HCT116 (cell line): Measurements from ENCODE around the gene CEP131. TPM values are rescaled to one million over a fixed set of nuclear protein-coding genes. Genes with fewer than 3 reads are reported as not detected.

Experiments
- ATAC-seq: fragments of 200-7000 bp; cut with Tn5 transposase; 2 replicates; pipeline ENCODE4 v1.9.1; 2020; ENCODE audit warnings: mild to moderate bottlenecking, moderate library complexity
- BruUV-seq: library from RNA; stranded (reverse); fragments of 400-500 nt; replicated peaks from 2 replicates; lab custom pipeline; 2021; lab: Mats Ljungman, UMichigan
- CTCF ChIA-PET: fragments of 300-600 bp; sonication (Branson Sonifier 250); formaldehyde crosslinking; loops from one replicate; lab custom pipeline; 2021; ENCODE audit warnings: antibody characterized with exemption; lab: Charles Lee
- POLR2A ChIA-PET: fragments of 300-600, 350-600 bp; sonication (Branson Sonifier 250); formaldehyde crosslinking; loops from one replicate; lab custom pipeline; 2021; ENCODE audit warnings: antibody characterized with exemption; lab: Charles Lee
- RAD21 ChIA-PET, 2 experiments: fragments of 300-600 bp; sonication (Branson Sonifier 250); formaldehyde crosslinking; loops; one replicate each; lab custom pipeline; 2023; ENCODE audit warnings: low total read pairs in 2 of 2; ENCODE audit not compliant: uncharacterized antibody in 2 of 2, unreplicated experiment in 2 of 2, low non-redundant PET in 1 of 2; lab: Charles Lee
- DNase-seq: peaks from one replicate; pipeline ENCODE4 v3.0.0-alpha.2; 2010; ENCODE audit warnings: low read depth, low spot score
- H2AFZ ChIP-seq: fragments of 200-600 bp; shearing (Covaris generic), sonication (generic); 2 replicates; pipeline ENCODE4 v1.6.1; 2017; ENCODE audit warnings: low read depth, mixed run types, mixed read lengths, antibody characterized with exemption, low read length; ENCODE audit not compliant: poor library complexity, severe bottlenecking
- H3K27ac ChIP-seq: 2 replicates; pipeline ENCODE4 v1.5.1; 2012; ENCODE audit warnings: low read depth, low read length
- H3K27me3 ChIP-seq: fragments of 200-600 bp; sonication (generic); 2 replicates; pipeline ENCODE4 v1.6.1; 2016; ENCODE audit warnings: mixed run types, low read length, mixed read lengths; ENCODE audit not compliant: insufficient read depth
- H3K36me3 ChIP-seq, 2 experiments: fragments of 200-500 bp in 1 of 2; fragments of 200-600 bp in 1 of 2; sonication (Bioruptor generic) in 1 of 2; sonication (generic) in 1 of 2; 2 replicates each; pipeline versions ENCODE4 v1.5.1 to v1.6.1; 2014 to 2016; ENCODE audit warnings: low read length in 2 of 2, inconsistent platforms in 1 of 2, mixed read lengths in 1 of 2, mixed run types in 1 of 2; ENCODE audit not compliant: insufficient read depth in 2 of 2, control insufficient read depth in 1 of 2
- H3K4me1 ChIP-seq, 2 experiments: fragments of 200-600 bp in 1 of 2; sonication (generic) in 1 of 2; 2 replicates each; pipeline versions ENCODE4 v1.5.1 to v1.6.1; 2012 to 2017; ENCODE audit warnings: low read length in 2 of 2, inconsistent platforms in 1 of 2, mild to moderate bottlenecking in 1 of 2, mixed read lengths in 1 of 2, mixed run types in 1 of 2, moderate library complexity in 1 of 2; ENCODE audit not compliant: insufficient read depth in 2 of 2, control insufficient read depth in 1 of 2
- H3K4me2 ChIP-seq: fragments of 200-600 bp; sonication (generic); 2 replicates; pipeline ENCODE4 v1.6.1; 2017; ENCODE audit warnings: mixed run types, low read length, mixed read lengths
- H3K4me3 ChIP-seq, 2 experiments: fragments of 200-600 bp in 1 of 2; sonication (generic) in 1 of 2; replicated peaks in 1 of 2; 2 replicates each; pipeline ENCODE4 v1.5.1; 2011 to 2016; ENCODE audit warnings: low read length in 2 of 2, control low read depth in 1 of 2, low read depth in 1 of 2, mild to moderate bottlenecking in 1 of 2, mixed read lengths in 1 of 2, mixed run types in 1 of 2
- H3K79me2 ChIP-seq: fragments of 200-600 bp; sonication (generic); 2 replicates; pipeline ENCODE4 v1.6.1; 2017; ENCODE audit warnings: mild to moderate bottlenecking, mixed run types, low read length, moderate library complexity, mixed read lengths; ENCODE audit not compliant: insufficient read depth
- H3K9ac ChIP-seq: fragments of 200-600 bp; sonication (generic); 2 replicates; pipeline ENCODE4 v1.6.1; 2016; ENCODE audit warnings: low read length, mixed read lengths
- H3K9me2 ChIP-seq: fragments of 200-600 bp; sonication (generic), shearing (Covaris generic); 2 replicates; pipeline ENCODE4 v1.6.1; 2017; ENCODE audit warnings: mixed run types, mild to moderate bottlenecking, moderate library complexity; ENCODE audit not compliant: insufficient read depth
- H3K9me3 ChIP-seq, 2 experiments: fragments of 200-500 bp in 1 of 2; fragments of 200-600 bp in 1 of 2; sonication (Bioruptor generic) in 1 of 2; sonication (generic) in 1 of 2; 2 replicates each; pipeline ENCODE4 v1.6.1; 2014 to 2017; ENCODE audit warnings: low read length in 2 of 2, mixed read lengths in 2 of 2, inconsistent platforms in 1 of 2, low read depth in 1 of 2, mild to moderate bottlenecking in 1 of 2, mixed run types in 1 of 2, moderate library complexity in 1 of 2; ENCODE audit not compliant: control insufficient read depth in 1 of 2, insufficient read depth in 1 of 2
- H4K20me1 ChIP-seq: fragments of 200-600 bp; sonication (generic), shearing (Covaris generic); 2 replicates; pipeline ENCODE4 v1.6.1; 2017; ENCODE audit warnings: mixed run types, mild to moderate bottlenecking, moderate library complexity; ENCODE audit not compliant: insufficient read depth
- CBX3 ChIP-seq: IDR thresholded peaks from 2 replicates; pipeline ENCODE4 v1.6.1; 2012; ENCODE audit warnings: low read depth
- SP1 ChIP-seq: IDR thresholded peaks from 2 replicates; pipeline ENCODE4 v1.6.1; 2012; ENCODE audit warnings: low read depth
- ZBTB33 ChIP-seq: IDR thresholded peaks from 2 replicates; pipeline ENCODE4 v1.6.1; 2011; ENCODE audit warnings: mild to moderate bottlenecking, low read length, moderate library complexity; ENCODE audit not compliant: insufficient replicate concordance; ENCODE audit errors: extremely low read depth
- intact Hi-C: fragments of 100-400 bp; cut with micrococcal nuclease; formaldehyde crosslinking; loops from 2 replicates; pipeline ENCODE4 v1.10.0; 2022
- total RNA-seq: library from RNA; stranded (reverse); gene quantifications from one replicate; pipeline ENCODE4 v1.2.1, GENCODE V29; 2021; ENCODE audit not compliant: unreplicated experiment
- TF ChIP-seq, protein P1 (sequence below): IDR thresholded peaks from 2 replicates; pipeline ENCODE4 v1.6.1; 2012; ENCODE audit warnings: low read depth

The CEP131 gene
- total RNA-seq, 1 experiment from 2014 or later = 30.2 TPM

- DNase-seq (no peak), ATAC-seq (no peak)
- Histone ChIP-seq H2AFZ (no peak overlapping the region), H3K9ac (no peak overlapping the region), H3K79me2 (no peaks in the 10 kb centered on the region), H3K4me3 (no peak overlapping the region), H3K27ac (no peak overlapping the region), H3K4me1 (peaks cover 0 to 5% of the 10 kb centered on the region in 2 experiments; a peak in 1 of 4 replicates), H4K20me1 (no peaks in the 10 kb centered on the region), H3K9me3 (no peaks in the 10 kb centered on the region), H3K4me2 (no peak overlapping the region), H3K36me3 (no peaks in the 10 kb centered on the region), H3K27me3 (no peaks in the 10 kb centered on the region), H3K9me2 (no peaks in the 10 kb centered on the region)
- ChIA-PET POLR2A (no interaction called here), RAD21 (no interaction called here), CTCF (no interaction called here)
- intact Hi-C loops = no loop called here
- BruUV-seq = no TSS peak
- TF ChIP-seq, protein P1, sequence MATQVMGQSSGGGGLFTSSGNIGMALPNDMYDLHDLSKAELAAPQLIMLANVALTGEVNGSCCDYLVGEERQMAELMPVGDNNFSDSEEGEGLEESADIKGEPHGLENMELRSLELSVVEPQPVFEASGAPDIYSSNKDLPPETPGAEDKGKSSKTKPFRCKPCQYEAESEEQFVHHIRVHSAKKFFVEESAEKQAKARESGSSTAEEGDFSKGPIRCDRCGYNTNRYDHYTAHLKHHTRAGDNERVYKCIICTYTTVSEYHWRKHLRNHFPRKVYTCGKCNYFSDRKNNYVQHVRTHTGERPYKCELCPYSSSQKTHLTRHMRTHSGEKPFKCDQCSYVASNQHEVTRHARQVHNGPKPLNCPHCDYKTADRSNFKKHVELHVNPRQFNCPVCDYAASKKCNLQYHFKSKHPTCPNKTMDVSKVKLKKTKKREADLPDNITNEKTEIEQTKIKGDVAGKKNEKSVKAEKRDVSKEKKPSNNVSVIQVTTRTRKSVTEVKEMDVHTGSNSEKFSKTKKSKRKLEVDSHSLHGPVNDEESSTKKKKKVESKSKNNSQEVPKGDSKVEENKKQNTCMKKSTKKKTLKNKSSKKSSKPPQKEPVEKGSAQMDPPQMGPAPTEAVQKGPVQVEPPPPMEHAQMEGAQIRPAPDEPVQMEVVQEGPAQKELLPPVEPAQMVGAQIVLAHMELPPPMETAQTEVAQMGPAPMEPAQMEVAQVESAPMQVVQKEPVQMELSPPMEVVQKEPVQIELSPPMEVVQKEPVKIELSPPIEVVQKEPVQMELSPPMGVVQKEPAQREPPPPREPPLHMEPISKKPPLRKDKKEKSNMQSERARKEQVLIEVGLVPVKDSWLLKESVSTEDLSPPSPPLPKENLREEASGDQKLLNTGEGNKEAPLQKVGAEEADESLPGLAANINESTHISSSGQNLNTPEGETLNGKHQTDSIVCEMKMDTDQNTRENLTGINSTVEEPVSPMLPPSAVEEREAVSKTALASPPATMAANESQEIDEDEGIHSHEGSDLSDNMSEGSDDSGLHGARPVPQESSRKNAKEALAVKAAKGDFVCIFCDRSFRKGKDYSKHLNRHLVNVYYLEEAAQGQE = no peak
- TF ChIP-seq ZBTB33 (no peak), SP1 (no peak), CBX3 (no peak)
Observed at GRCh38 chr17:81160747-81161453, 61.9 kb downstream of the CEP131 start.
